ENCODE results near the gene PALLD. TPM values are rescaled to one million over a fixed set of nuclear protein-coding genes. Genes with fewer than 3 reads are reported as not detected.

The PALLD gene
- total RNA-seq, 1 experiment from 2014 or later = 166 TPM

DNA sequence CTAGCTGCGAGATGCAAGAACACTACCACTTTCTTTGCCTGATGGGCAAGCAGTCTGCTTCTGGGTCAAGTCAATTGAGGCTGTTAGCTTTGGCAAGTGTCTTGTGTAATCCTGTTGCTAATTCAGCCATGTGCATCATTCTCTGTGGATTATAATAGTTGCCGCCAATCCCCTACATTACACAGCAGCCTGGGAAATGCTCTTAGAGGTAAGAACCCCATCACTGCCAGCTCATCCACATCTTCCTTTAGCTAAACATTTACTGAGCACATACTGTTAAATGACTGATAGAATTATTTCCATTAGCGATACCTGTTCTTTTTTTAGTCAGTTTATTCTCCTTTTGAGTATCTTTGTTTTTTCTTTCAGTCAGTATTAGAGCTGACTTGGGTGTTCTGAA is 397.0 kb downstream of the PALLD start:
- 0 out of 2 replicates have a peak, but pooled peaks cover 1% of the 10 kb centered on the region for H3K79me2 ChIP-seq (ENCODE audit: insufficient read depth, low read length)
- peaks cover 55 to 63% of the 10 kb centered on the region in 2 experiments for H3K36me3 ChIP-seq (ENCODE audit: control insufficient read depth in 1 of 2, insufficient read depth in 2 of 2, low read length in 2 of 2)
- no TSS peak for BruUV-seq (replicated peaks)
- no peaks in the 10 kb centered on the region for H4K20me1 ChIP-seq (ENCODE audit: insufficient read depth)
- H3K27ac ChIP-seq (ENCODE audit: low read depth, low read length) = no peak overlapping the region
- ChIA-PET CTCF (no interaction called here), POLR2A (no interaction called here), RAD21 (ENCODE audit: low non-redundant PET in 1 of 2, low total read pairs in 2 of 2, uncharacterized antibody in 2 of 2, unreplicated experiment in 2 of 2) (no interaction called here)
- DNase-seq (ENCODE audit: low read depth, low spot score) = no peak
- no peak overlapping the region for H3K4me3 ChIP-seq (replicated peaks in 1 of 2; ENCODE audit: low read depth in 1 of 2, low read length in 2 of 2)
- no peaks in the 10 kb centered on the region for H3K27me3 ChIP-seq (ENCODE audit: insufficient read depth, low read length)
- intact Hi-C loops (cut with micrococcal nuclease) = no loop called here
- no peaks in the 10 kb centered on the region for H3K9me3 ChIP-seq (ENCODE audit: control insufficient read depth in 1 of 2, insufficient read depth in 1 of 2, low read depth in 1 of 2, low read length in 2 of 2)
- no peak overlapping the region for H2AFZ ChIP-seq (ENCODE audit: low read depth, low read length, poor library complexity, severe bottlenecking)
- no peaks in the 10 kb centered on the region for H3K9me2 ChIP-seq (ENCODE audit: insufficient read depth)
- H3K4me2 ChIP-seq (ENCODE audit: low read length) = no peak overlapping the region
- ATAC-seq = no peak
- TF ChIP-seq YY1 (IDR thresholded peaks at IDR 0.05; ENCODE audit: extremely low read depth, insufficient replicate concordance, low read depth, low read length) = no peak
- no peak for TF ChIP-seq EGR1 (IDR thresholded peaks at IDR 0.05; ENCODE audit: low read depth)
- no peak for TF ChIP-seq CEBPB (IDR thresholded peaks at IDR 0.05; ENCODE audit: low read depth)
- TF ChIP-seq, protein P1, sequence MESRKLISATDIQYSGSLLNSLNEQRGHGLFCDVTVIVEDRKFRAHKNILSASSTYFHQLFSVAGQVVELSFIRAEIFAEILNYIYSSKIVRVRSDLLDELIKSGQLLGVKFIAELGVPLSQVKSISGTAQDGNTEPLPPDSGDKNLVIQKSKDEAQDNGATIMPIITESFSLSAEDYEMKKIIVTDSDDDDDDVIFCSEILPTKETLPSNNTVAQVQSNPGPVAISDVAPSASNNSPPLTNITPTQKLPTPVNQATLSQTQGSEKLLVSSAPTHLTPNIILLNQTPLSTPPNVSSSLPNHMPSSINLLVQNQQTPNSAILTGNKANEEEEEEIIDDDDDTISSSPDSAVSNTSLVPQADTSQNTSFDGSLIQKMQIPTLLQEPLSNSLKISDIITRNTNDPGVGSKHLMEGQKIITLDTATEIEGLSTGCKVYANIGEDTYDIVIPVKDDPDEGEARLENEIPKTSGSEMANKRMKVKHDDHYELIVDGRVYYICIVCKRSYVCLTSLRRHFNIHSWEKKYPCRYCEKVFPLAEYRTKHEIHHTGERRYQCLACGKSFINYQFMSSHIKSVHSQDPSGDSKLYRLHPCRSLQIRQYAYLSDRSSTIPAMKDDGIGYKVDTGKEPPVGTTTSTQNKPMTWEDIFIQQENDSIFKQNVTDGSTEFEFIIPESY (IDR thresholded peaks at IDR 0.05; ENCODE audit: extremely low read depth, insufficient replicate concordance, low read length) = no peak
- no peak for TF ChIP-seq POLR2A (IDR thresholded peaks at IDR 0.05; ENCODE audit: borderline replicate concordance, extremely low read depth, insufficient read depth, insufficient read length)
- no peak for TF ChIP-seq ZNF274 (IDR thresholded peaks at IDR 0.05; ENCODE audit: low read depth, low read length)
- TF ChIP-seq ZFX (IDR thresholded peaks at IDR 0.05) = no peak
- no peak for TF ChIP-seq SIN3A (IDR thresholded peaks at IDR 0.05; ENCODE audit: low read depth)
- no peak for TF ChIP-seq RAD21 (IDR thresholded peaks at IDR 0.05; ENCODE audit: low read depth)
- no peak for TF ChIP-seq FOSL1 (IDR thresholded peaks at IDR 0.05; ENCODE audit: low read depth)
- no peak for TF ChIP-seq JUND (IDR thresholded peaks at IDR 0.05)
- TF ChIP-seq, protein P2, sequence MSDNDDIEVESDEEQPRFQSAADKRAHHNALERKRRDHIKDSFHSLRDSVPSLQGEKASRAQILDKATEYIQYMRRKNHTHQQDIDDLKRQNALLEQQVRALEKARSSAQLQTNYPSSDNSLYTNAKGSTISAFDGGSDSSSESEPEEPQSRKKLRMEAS (IDR thresholded peaks at IDR 0.05) = no peak
- no peak for TF ChIP-seq SP1 (IDR thresholded peaks at IDR 0.05; ENCODE audit: low read depth)
- no peaks in the 10 kb centered on the region for H3K4me1 ChIP-seq (ENCODE audit: control insufficient read depth in 1 of 2, insufficient read depth in 2 of 2, low read length in 2 of 2)
- H3K9ac ChIP-seq (ENCODE audit: low read length) = no peak overlapping the region
